Panc1 (cell line): ENCODE data around the gene CDK19. TPM values are rescaled to one million over a fixed set of nuclear protein-coding genes. Genes with fewer than 3 reads are reported as not detected.

ENCODE experiments used
- ATAC-seq: fragments of 200-7000 bp; cut with Tn5 transposase; 2 replicates; pipeline ENCODE4 v1.9.1; 2020; ENCODE audit warnings: mild to moderate bottlenecking, moderate library complexity
- BruUV-seq: library from RNA; stranded (reverse); fragments of 400-500 nt; replicated peaks from 2 replicates; lab custom pipeline; 2021; lab: Mats Ljungman, UMichigan
- CTCF ChIA-PET: fragments of 300-600 bp; sonication (Branson Sonifier 250); formaldehyde crosslinking; loops from one replicate; lab custom pipeline; 2022; ENCODE audit warnings: antibody characterized with exemption; lab: Charles Lee
- POLR2A ChIA-PET: fragments of 300-600 bp; sonication (Branson Sonifier 250); formaldehyde crosslinking; loops from one replicate; lab custom pipeline; 2022; ENCODE audit warnings: antibody characterized with exemption; lab: Charles Lee
- DNase-seq: peaks from one replicate; pipeline ENCODE4 v3.0.0-alpha.2; 2010; ENCODE audit warnings: low read depth, low spot score
- H3K27ac ChIP-seq: 2 replicates; pipeline ENCODE4 v1.5.1; 2011; ENCODE audit warnings: mild to moderate bottlenecking, low read length, inconsistent platforms
- H3K27me3 ChIP-seq: fragments of 200-500 bp; sonication (Bioruptor generic); 2 replicates; pipeline ENCODE4 v1.6.0; 2014; ENCODE audit warnings: low read length, inconsistent platforms; ENCODE audit not compliant: control insufficient read depth, insufficient read depth
- H3K36me3 ChIP-seq: fragments of 200-500 bp; sonication (Bioruptor generic); 2 replicates; pipeline ENCODE4 v1.5.1; 2014; ENCODE audit warnings: inconsistent platforms, mild to moderate bottlenecking, low read length, moderate library complexity; ENCODE audit not compliant: control insufficient read depth, insufficient read depth
- H3K4me1 ChIP-seq: 2 replicates; pipeline ENCODE4 v1.5.1; 2011; ENCODE audit warnings: inconsistent platforms, mild to moderate bottlenecking, low read length, moderate library complexity; ENCODE audit not compliant: control insufficient read depth, insufficient read depth
- H3K4me3 ChIP-seq, 2 experiments: 2 replicates each; pipeline ENCODE4 v1.5.1; 2011 to 2012; ENCODE audit warnings: low read depth in 2 of 2, low read length in 2 of 2, mild to moderate bottlenecking in 2 of 2, inconsistent platforms in 1 of 2, moderate library complexity in 1 of 2
- H3K9me3 ChIP-seq: fragments of 200-500 bp; sonication (Bioruptor generic); 2 replicates; pipeline ENCODE4 v1.5.1; 2014; ENCODE audit warnings: low read depth, mild to moderate bottlenecking, inconsistent platforms, low read length, moderate library complexity; ENCODE audit not compliant: control insufficient read depth, insufficient read depth
- POLR2AphosphoS5 ChIP-seq: IDR thresholded peaks from 2 replicates; pipeline ENCODE4 v1.6.1; 2012; ENCODE audit warnings: mild to moderate bottlenecking, low read depth, low read length, moderate library complexity
- SIN3A ChIP-seq: IDR thresholded peaks from 2 replicates; pipeline ENCODE4 v1.6.1; 2012; ENCODE audit warnings: low read depth, mild to moderate bottlenecking, low read length, moderate library complexity, borderline replicate concordance; ENCODE audit not compliant: insufficient read depth
- TCF7L2 ChIP-seq: IDR thresholded peaks from 2 replicates; pipeline ENCODE4 v1.6.1; 2011; ENCODE audit warnings: mild to moderate bottlenecking, low read depth, low read length, inconsistent platforms
- in situ Hi-C: cut with HindIII; loops from 2 replicates; pipeline ENCODE4 v1.10.0; 2016; ENCODE audit warnings: low sequenced_read_pairs, low pct_unique_long_range_greater_than_20kb
- intact Hi-C: fragments of 100-400 bp; cut with micrococcal nuclease; formaldehyde crosslinking; loops from one replicate; pipeline ENCODE4 v1.10.0; 2022; ENCODE audit not compliant: unreplicated experiment
- total RNA-seq: library from RNA; stranded (reverse); gene quantifications from one replicate; pipeline ENCODE4 v1.2.1, GENCODE V29; 2021; ENCODE audit not compliant: unreplicated experiment
- TF ChIP-seq, protein P1 (sequence below), 2 experiments: IDR thresholded peaks; 2 replicates each; pipeline ENCODE4 v1.6.1; 2011 to 2012; ENCODE audit warnings: low read depth in 2 of 2, control low read depth in 1 of 2, low read length in 1 of 2, mild to moderate bottlenecking in 1 of 2, moderate library complexity in 1 of 2; ENCODE audit not compliant: insufficient read depth in 1 of 2
- TF ChIP-seq, protein P2 (sequence below): fragments of 450-650 bp; IDR thresholded peaks from 2 replicates; pipeline ENCODE4 v1.5.1; 2017; ENCODE audit warnings: mild to moderate bottlenecking

CDK19 gene
- total RNA-seq, 1 experiment from 2014 or later = 48.4 TPM

DNA sequence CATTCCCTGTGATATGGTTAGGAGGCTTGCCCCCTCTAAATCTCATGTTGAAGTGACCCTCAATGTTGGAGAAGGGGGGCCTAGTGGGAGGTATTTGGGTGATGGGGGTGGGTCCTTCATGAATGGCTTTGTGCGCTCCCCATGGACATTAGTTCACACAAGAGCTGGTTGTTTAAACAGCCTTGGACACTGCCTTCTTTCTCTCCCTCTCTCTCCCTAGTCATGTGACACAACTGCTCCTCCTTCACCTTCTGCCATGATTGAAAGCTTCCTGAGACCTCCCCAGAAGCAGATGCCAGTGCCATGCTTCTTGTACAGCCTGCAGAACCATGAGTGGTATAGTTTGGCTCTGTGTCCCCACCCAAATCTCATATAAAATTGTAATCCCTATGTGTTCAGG, 221.6 kb downstream of the CDK19 start:
- ChIA-PET CTCF (no interaction called here), POLR2A (no interaction called here)
- ATAC-seq = no peak
- BruUV-seq = no TSS peak
- Histone ChIP-seq H3K9me3 (no peaks in the 10 kb centered on the region), H3K36me3 (no peaks in the 10 kb centered on the region), H3K4me3 (no peak overlapping the region), H3K27me3 (no peaks in the 10 kb centered on the region), H3K4me1 (no peaks in the 10 kb centered on the region), H3K27ac (no peak overlapping the region)
- TF ChIP-seq SIN3A = no peak
- TF ChIP-seq, protein P1, sequence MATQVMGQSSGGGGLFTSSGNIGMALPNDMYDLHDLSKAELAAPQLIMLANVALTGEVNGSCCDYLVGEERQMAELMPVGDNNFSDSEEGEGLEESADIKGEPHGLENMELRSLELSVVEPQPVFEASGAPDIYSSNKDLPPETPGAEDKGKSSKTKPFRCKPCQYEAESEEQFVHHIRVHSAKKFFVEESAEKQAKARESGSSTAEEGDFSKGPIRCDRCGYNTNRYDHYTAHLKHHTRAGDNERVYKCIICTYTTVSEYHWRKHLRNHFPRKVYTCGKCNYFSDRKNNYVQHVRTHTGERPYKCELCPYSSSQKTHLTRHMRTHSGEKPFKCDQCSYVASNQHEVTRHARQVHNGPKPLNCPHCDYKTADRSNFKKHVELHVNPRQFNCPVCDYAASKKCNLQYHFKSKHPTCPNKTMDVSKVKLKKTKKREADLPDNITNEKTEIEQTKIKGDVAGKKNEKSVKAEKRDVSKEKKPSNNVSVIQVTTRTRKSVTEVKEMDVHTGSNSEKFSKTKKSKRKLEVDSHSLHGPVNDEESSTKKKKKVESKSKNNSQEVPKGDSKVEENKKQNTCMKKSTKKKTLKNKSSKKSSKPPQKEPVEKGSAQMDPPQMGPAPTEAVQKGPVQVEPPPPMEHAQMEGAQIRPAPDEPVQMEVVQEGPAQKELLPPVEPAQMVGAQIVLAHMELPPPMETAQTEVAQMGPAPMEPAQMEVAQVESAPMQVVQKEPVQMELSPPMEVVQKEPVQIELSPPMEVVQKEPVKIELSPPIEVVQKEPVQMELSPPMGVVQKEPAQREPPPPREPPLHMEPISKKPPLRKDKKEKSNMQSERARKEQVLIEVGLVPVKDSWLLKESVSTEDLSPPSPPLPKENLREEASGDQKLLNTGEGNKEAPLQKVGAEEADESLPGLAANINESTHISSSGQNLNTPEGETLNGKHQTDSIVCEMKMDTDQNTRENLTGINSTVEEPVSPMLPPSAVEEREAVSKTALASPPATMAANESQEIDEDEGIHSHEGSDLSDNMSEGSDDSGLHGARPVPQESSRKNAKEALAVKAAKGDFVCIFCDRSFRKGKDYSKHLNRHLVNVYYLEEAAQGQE (IDR thresholded peaks at IDR 0.05; ENCODE audit: insufficient read depth in 1 of 2, low read depth in 2 of 2, low read length in 1 of 2) = no peak
- no peak for TF ChIP-seq TCF7L2
- no peak for TF ChIP-seq POLR2AphosphoS5
- TF ChIP-seq, protein P2, sequence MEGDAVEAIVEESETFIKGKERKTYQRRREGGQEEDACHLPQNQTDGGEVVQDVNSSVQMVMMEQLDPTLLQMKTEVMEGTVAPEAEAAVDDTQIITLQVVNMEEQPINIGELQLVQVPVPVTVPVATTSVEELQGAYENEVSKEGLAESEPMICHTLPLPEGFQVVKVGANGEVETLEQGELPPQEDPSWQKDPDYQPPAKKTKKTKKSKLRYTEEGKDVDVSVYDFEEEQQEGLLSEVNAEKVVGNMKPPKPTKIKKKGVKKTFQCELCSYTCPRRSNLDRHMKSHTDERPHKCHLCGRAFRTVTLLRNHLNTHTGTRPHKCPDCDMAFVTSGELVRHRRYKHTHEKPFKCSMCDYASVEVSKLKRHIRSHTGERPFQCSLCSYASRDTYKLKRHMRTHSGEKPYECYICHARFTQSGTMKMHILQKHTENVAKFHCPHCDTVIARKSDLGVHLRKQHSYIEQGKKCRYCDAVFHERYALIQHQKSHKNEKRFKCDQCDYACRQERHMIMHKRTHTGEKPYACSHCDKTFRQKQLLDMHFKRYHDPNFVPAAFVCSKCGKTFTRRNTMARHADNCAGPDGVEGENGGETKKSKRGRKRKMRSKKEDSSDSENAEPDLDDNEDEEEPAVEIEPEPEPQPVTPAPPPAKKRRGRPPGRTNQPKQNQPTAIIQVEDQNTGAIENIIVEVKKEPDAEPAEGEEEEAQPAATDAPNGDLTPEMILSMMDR = no peak
- intact Hi-C loops (no loop called here), in situ Hi-C loops (no loop called here)
- DNase-seq = no peak

DNA sequence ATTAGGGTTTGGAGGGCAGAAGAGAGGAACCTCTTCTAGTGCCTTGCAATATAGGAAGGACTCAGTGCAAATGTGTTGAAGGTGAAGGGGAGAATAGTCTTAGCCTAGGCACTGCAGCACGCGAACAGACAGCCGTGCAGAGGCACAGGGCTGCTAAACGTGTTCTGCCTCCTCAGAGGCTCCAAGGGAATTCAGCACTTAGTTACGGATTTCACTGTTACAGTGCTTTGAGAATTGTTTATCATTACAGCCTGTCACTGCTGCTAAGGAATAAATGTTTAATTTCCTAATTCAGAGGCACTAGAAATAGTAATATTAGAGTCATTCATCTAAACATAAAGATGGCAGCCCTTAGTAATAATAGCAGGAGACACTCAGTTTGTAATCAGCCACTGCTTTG, 222.5 kb downstream of the CDK19 start:
- Histone ChIP-seq H3K27me3 (no peaks in the 10 kb centered on the region), H3K9me3 (no peaks in the 10 kb centered on the region), H3K4me1 (no peaks in the 10 kb centered on the region), H3K4me3 (no peak overlapping the region), H3K36me3 (no peaks in the 10 kb centered on the region), H3K27ac (no peak overlapping the region)
- in situ Hi-C loops = no loop called here
- CTCF ChIA-PET = no interaction called here
- no peak for ATAC-seq
- POLR2A ChIA-PET = no interaction called here
- BruUV-seq = no TSS peak
- intact Hi-C loops = no loop called here
- TF ChIP-seq, protein P2 = no peak
- TF ChIP-seq POLR2AphosphoS5 = no peak
- TF ChIP-seq SIN3A = no peak
- TF ChIP-seq, protein P1 (IDR thresholded peaks at IDR 0.05; ENCODE audit: insufficient read depth in 1 of 2, low read depth in 2 of 2, low read length in 1 of 2) = no peak
- no peak for TF ChIP-seq TCF7L2
- no peak for DNase-seq
